Astrocyte of the hippocampus (primary cell): ENCODE results near the gene TSPAN18.
A peak's percentile ranks its signal among the peaks of the same experiment; 100 is the strongest.

Experiments used
- DNase-seq: peaks from one replicate; pipeline ENCODE4 v3.0.0; 2011; ENCODE audit warnings: low read depth, low spot score

TSPAN18 gene

DNA sequence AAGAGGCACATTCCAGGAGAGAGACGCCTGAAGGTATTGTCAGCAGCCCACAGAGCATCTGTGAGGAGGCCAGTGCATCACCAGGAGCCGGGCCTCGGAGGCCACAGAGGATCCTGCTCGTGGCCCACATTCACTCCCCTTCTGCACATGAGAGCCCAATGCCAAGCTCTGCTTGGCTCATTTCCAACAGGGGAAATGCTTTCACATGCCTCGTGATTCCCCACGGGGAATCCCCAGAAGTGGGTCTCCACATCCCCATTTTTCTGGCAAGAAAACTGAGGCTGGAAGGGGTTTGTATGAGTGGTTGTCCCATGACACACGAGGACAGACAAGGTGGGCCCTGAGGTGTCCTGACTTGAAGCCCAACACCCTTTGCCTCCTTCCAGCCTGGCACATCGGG, 189.6 kb downstream of the TSPAN18 start:
- DNase-seq, result no peak

DNA sequence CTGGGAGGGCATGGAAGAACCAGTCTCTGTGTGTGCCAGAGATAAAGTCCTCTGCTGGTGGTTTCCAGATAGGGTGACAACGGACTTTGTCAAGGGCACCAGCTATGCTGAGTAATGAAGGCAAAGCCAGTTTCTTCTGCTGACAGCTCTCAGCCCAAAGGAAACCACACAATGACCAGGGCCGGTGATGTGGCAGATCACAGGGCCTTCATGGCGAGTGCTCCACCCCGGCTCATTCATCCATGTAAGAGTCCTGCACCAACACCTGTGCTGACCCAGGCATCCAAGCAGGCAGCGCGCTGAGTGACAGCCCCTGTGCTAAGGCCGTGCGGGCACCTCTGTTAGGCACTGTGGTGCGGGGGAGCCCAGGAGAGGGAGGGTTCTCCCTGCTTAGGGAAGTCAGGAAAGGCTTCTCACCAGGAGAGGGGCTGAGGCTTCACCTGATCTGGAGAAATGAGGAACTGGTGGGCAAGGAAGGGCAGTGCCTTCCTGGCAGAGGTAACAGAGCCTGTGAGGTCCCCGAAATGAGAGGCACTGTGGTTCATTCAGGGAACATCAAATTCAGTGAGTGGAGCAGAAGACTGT, 190.1 kb downstream of the TSPAN18 start:
- peak; percentile 27 for DNase-seq

DNA sequence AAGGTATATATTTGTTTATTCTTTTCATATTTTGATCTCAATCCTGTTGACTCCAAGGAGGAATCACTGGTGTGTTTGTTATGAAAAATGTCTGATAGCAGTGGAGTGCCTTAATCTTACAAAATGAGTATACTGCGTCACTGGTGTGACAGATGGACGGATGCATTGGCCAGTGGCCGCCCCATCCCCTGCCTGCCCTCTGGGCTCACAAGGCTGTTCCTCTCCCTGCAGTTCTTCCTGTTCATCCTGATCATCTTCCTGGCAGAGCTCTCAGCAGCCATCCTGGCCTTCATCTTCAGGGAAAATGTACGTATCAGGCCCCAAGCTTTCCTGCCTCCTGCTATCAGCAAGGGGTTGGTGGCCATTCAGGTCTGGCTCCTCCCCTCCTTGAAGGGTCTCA, 191.0 kb downstream of the TSPAN18 start:
- DNase-seq, result no peak

DNA sequence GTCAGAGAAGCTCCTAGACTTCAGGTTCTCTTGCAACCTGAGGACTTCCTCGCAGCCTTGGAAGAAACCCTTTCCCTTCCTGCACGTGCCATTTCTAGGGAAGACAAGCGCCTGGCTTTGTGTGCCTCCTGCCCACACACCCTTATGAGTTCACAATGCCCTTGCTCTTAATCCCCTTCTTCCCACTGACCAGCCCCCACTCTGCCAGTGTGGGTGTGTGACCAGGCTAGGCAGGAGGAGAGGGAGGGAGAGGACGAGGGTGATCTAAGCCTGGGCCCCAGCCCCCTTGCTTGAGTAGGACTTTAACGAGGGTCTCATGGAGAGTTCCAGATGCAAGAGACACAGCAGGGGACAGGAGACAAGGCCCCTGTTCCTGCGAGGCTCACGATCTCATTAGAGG, 193.7 kb downstream of the TSPAN18 start:
- DNase-seq, result no peak

DNA sequence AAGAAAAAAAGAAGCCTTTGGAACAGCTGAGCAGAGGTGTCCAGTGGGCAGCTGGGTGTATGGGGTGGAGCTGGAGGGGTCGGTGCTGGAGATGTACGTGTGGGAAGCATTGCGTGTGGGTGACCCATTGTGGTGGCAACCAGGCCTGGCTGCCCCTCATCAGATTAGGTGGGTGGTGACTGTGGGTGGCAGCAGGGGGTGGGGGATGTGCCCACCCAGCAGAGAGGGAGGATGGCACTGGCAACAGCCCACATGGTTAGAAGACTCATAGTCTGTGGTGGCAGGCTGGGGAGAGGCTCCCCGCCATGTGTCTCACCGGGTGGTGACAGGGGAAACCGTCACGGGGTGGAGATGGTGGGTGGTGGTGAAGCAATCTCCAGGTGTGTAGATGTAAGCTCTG, 196.4 kb downstream of the TSPAN18 start:
- no peak for DNase-seq

DNA sequence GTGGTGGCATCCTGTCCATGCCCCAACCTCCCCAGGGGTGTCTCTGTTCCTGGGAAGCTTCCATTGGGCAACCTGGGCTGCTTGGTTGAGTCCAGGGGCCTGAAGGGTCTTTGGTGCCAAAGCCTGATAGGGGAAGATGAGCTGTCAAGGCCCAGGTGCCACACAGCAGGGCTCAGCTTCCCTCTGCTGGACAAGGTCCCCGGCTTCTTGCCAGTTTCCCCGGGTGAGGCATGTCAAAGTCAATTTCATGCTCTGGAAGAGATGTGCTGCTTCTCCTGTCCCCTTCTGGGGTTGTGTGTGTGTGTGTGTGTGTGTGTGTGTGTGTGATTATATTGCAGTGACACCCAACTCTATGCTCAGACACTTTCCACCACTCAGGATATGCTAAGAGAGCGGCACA, 197.0 kb downstream of the TSPAN18 start:
- no peak for DNase-seq

DNA sequence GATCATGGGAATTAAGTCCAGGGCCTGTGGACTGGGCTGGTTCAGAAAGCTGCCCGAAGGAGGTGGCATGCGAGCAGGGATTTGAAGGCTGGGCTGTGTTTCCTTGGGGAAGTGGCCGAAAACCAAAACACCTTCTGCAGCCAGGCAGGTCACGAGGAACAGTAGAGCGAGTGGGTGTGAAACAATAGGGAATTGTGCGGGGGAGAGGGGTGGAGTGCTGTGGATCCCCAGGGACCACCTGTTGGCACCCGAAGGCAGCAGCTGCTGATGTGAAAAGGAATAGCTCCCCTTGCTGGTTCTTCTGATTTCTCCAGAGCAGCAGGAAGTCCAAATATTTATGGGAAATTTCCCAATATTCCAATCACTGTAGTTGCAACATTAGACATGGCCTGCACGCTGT, 199.3 kb downstream of the TSPAN18 start:
- DNase-seq, result no peak

DNA sequence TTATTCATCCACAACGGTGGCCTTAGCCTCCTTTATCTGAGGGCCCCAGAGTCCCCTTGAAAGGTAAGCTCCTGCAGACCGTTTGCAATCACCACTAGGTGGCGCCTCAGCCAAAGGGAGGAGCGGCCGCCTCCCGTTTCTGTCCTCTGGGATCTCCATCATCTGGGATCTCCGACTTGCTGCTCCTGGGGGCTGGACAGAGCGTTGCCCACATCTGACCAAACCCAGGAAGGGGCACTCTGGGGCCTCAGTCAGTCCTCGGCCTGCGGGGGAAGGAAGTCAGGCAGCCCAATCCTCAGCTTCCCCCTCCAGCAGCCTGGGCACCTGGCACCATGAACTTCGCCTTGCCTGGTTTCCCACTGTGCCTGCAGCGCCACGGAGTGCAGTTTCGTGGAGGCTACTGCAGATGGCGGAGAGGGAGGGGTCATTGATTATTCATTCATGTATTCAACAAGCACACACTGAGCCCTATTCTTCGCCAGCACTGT, 200.5 kb downstream of the TSPAN18 start:
- peak; percentile 84 for DNase-seq

DNA sequence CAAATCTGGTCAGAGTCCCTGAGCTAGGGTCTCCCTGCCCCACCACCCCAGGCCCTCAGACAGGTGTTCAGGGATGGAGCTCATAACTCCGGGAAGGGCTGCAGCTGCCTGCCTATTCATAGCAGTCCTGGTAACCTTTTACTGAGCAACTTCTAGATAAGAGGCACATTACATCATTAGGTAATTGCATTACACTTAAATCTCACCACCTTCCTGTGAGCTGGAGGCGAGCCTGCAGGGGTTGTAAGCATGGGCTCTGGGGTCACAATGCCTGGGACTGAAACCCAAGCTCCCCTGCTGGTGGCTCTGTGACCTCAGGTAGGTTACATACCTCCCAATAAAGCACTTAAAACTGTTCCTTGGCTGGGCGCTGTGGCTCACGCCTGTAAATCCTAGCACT, 201.4 kb downstream of the TSPAN18 start:
- no peak for DNase-seq

DNA sequence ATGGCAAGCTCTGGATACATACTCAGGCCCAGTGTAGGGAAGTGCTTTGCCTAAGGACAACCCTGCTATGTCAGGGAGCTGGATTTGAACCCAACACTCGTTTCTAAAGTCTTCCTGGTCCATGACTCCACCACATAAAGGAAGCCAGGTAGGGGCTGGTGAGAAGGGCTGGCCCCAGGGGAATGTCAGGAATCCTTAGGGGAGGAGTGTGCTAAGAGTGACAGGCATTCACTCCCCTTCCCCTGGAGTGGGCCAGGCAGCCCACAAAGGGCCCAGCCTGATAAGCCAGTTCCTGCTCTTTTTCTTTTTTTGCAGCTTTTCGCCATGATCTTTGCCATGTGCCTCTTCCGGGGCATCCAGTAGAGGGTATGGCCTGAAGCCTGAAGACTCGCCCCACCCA, 202.1 kb downstream of the TSPAN18 start:
- DNase-seq, result peak; percentile 25

DNA sequence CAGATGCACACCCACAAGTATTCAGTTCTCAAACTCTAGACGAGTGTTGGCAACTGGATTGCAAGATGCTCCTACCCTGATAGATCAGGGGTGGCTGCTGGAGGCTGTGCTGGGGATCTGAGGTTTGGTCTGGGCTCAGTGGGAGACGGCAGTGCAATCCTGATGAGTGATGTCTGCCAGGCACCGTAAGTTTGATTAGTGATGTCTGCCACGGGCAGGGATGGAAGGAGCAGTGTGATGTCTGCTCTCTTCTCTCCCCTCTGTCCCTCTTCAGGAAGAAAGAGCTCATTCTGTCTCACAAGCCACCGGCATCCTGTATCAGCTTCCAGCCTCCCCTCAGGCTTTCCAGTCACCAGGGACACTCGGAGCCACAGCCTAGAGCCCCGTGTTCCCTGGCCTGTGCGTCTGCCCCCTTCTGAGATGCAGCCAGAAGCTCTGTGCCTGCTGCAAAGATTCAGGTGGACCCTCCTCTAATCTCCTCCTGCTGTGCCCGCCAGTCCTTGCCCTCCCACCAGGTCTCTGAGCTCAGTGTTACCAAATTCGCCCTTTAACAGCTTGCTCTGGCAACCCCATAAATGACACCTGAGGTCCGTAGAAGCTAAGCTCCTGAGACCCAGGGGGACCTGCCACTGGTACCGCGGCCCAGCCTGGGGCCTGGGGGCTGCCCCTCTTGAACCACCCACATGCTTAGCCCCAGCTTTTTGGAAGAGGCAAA, 204.0 kb downstream of the TSPAN18 start:
- DNase-seq, result no peak

DNA sequence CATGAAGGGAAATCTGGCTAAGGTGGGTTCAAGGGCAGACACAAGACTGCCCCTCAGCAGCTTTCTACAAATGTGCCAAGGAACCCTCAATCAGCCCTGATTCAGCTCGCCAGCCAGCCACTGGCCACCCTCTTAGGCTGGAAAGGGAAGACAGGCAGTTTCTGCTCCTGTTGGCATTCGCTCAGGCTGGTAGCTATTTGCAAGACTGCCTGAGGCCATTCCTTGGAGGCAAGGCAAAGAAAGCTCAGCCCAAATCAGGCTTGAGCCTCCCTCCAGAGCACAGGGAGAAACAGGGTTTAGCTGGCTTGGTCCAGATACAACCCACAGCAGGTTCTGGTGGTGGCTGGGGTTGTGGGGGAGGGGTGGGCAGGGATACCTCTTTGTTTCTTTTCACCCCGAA, 204.7 kb downstream of the TSPAN18 start:
- no peak for DNase-seq

DNA sequence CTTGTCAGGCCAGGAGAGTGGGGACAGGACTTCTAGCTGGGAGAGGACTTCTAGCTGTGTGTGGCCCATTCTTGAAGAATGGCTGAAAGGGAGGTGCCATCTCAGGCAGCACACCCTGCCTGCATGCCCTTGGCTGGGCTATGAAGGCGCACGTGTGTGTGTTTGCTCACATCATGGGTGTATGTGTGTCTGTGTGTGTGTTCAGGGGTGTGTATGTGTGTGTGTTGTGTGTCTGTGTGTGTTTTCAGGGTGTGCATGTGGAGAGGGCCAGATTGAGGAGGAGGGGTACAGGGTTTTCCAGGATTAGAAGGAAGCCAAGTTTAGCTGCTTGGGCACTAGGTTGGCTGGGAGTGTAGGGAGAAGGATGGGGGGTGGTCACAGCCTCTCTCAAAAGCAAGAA, 207.3 kb downstream of the TSPAN18 start:
- no peak for DNase-seq

DNA sequence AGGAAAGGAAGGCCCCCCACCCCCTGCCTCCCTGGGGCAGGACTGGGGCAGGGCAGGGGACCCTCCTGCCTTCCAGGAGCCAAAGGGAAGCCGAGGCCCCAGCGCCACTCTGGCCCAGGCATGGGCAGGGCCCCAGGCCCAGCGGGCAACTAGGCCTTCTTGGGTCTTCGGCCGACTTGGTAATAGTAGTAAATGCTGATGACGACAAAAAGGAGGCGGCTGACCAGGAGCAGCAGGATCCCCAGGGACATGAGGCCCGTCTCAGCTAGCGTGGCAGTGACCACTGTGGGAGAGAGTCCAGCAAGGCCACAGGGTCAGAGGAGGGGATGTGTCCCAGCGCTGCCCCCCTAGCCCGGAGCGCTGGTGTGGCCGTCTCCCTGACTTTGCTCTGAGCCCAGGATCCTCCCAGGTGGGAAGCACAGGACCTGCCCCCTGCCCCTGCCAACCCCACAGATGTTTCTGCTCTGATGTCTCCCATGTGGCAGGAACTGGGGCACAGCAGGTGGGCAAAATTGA, 208.0 kb downstream of the TSPAN18 start:
- no peak for DNase-seq

DNA sequence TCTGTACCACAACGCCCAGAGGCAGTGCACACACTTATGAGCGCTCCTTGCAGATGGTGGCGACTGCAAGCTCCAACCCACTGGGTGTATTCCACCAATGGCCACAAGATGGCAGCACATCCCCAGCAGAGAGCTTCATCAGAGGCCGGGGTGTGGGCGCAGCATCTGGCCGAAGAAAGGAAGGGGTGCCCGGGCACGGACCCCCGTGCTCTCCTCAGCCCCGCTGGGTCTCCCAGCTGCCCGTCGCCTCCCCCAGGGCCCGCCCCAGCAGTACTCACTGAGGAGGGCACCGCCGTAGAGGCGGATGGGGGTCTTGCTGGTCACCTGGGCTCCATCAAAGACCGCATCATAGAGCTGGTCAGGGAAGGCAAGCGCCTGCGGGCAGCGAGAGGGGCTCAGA, 209.8 kb downstream of the TSPAN18 start:
- DNase-seq, result peak; percentile 91

DNA sequence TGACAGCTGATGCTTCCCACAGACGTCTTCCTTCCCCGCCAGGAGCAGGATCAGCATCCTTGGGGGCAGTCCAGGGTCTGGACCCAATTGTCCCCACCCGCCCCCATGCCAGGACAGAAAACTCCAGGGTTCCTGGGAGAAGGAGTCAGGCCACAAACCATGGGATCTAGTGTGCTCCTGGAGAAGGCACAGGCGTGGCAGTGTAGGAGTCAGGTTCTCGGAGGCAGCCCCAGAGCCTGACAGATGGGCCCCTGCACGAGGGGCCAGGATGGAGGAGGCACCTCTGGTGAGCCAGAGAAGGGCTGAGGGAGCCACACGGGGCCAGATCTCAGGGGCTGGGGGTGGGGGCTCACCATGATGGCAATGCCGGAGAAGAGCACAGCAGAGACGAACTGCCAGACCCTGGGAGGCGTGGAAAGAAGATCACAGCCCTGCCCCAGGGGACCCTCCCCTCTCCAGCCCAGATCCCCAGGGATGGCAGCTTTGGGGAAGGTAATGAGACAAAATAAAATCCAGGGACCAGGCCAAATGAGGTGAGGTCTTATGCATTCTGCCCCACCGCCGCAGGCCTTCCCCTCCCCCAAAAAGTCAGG, 210.3 kb downstream of the TSPAN18 start:
- no peak for DNase-seq

DNA sequence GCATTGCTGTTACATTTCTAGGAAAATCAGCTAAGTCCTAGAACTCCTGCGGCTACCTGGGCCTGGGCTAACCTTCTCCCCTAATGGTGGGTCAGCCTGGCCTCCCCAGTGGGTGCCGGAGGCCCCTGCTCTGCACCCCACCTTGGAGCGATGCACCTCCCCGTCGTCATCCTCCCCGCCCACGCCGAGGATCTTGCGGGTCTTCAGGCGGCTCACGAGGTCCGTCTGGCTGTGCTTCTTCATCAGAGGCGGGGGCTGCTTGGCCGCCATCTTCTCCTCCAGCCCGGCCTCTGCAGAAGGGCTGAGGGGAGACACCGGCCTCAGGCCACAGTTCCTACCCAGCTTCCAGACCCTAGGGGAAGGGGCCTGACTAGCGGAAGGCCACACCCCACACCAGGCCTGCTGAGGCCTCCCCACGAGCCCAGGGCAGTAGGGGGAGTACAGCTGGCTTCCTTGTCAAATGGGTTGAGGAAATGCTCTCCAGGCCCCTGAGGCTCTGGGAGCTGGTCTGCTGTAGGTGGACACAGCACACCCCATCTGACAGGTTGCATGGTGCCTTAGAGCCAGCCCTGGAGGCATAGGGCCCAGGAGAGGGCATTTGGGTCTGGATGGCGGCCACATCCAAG, 211.4 kb downstream of the TSPAN18 start:
- no peak for DNase-seq

DNA sequence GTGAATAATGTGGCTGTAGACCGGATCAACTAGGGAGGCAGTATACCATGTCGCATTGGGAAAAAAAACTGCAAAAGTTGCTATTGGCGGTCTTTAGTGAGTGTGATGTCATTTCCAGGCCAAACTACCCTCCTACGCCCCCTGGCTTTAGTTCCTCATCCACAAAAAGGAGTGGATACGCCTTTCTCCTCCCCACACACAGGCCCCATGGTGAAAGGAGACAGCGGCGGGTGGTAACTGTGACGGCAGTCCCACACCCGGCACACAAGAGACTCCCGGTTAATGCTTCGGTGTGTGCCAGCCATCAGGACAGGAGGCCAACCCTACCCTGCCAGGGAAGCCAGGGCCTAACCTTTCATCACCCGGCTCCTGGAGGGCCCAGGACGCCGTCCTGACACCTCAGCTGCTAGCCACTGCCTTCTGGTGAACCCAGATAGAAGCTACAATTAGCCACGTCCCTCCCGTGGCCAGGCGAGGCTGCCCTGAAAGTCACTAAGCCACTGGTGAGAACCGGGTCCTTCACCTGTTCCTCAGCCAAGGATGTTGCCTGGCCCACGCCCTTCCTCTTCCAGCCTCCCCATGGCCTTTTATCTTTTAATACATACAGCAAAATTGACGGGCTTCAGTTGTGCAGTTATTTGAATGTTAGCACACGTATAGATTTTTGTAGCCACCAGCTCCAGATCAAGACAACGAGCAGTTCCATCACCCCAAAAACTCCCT, 213.1 kb downstream of the TSPAN18 start:
- DNase-seq, result peak; percentile 39

DNA sequence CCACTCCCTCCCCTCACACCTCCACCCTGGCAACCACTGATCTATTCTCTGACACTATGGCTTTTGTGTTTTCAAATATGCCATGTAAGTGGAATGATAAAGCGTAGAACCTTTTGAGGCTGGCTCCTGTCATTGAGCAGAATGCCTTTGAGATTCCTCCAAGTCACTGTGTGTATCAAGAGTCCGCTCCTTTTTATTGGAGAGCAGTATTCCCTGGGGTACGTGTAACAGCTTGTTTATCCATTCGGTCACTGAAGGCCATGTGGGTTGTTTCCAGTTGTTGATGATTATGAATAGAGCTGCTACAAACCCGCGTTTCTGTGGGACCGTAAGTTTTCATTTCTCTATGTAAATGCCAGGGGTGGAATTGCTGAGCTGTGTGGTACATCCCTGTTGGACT, 213.6 kb downstream of the TSPAN18 start:
- DNase-seq, result no peak

DNA sequence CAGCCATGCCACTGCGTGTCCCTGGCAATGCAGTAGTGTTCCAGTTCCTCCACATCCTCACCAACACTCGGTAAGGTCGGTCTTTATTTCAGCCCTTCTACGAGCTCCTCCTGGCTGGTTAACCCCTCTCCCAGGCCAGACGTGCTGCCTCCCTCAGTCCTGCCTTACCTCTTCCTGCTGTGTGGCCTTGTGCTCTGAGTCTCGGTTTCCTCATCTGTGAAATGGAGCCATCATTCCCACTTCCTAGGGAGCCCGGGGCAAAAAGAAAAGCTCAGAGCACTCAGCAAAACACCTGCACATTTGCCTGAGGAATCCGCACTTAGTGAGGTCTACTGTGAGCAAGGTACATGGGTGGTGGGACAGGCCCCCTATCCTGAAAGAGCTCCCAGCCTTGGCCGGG, 214.1 kb downstream of the TSPAN18 start:
- no peak for DNase-seq

DNA sequence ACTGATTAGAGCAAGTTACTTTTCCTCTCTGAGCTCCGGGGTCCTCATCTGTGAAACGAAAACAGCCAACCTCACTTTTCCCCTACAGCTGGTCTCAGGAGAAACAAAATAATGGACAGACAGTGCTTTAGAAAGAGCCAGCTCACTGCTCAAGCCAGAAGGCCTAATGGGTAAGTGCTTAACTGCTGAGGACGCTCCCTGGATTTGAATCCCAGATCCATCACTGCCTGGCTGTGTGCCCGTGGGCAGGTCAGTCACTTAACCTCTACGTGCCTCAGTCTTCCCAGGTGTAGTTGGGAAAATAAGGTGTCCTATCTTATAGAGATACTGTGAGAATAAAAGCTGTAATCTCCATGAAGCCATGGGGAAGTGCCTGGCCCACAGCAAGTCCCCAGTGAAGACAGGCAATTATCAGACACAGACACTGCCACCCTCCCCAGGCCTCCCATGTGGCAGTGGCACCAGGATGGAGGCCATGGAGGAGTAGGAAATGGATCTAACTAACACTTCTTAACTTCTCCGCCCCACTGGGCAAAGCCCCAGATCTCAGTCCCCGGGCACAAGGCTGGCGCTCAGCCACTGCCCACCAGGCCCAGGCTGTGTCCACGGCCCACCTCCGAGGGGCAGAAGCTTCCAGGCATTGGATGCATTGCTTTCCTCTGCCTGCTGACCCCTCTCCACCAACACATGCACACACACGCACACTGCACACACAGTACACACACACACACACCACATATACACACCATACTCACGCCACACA, 214.7 kb downstream of the TSPAN18 start:
- no peak for DNase-seq
